Upper lobe of right lung (tissue), 1 donor: ENCODE data around the gene CT45A10. TPM values are rescaled to one million over a fixed set of nuclear protein-coding genes. Genes with fewer than 3 reads are reported as not detected.
"Not testable (repeated sequence)": the region's sequence is repeated elsewhere in the genome, so short reads cannot be mapped to it uniquely, and the experiment has no call there.

Source experiments
- ATAC-seq: fragments of 200-7000 bp; cut with Tn5 transposase; one replicate; pipeline ENCODE4 v1.9.1; 2020; ENCODE audit warnings: mild to moderate bottlenecking, moderate library complexity
- DNase-seq: peaks from one replicate; pipeline ENCODE4 v3.0.0-alpha.2; 2020
- H3K27ac ChIP-seq: fragments of 200-600 bp; one replicate; pipeline ENCODE4 v1.8.0; 2022
- H3K27me3 ChIP-seq: fragments of 200-600 bp; one replicate; pipeline ENCODE4 v1.8.0; 2022; ENCODE audit warnings: mild to moderate bottlenecking
- H3K36me3 ChIP-seq: fragments of 200-600 bp; one replicate; pipeline ENCODE4 v1.8.0; 2022
- H3K4me1 ChIP-seq: fragments of 200-600 bp; one replicate; pipeline ENCODE4 v1.8.0; 2022
- H3K4me3 ChIP-seq: fragments of 200-600 bp; one replicate; pipeline ENCODE4 v1.8.0; 2022; ENCODE audit warnings: mild to moderate bottlenecking
- H3K9me3 ChIP-seq: fragments of 200-600 bp; one replicate; pipeline ENCODE4 v1.8.0; 2022
- CTCF ChIP-seq: fragments of 200-600 bp; IDR thresholded peaks from one replicate; pipeline ENCODE4 v1.8.0; 2022; ENCODE audit warnings: antibody characterized with exemption
- intact Hi-C: fragments of 100-400 bp; cut with DNase I; formaldehyde crosslinking; loops from one replicate; pipeline ENCODE4 v1.11.0; 2022
- total RNA-seq: library from RNA; stranded (reverse); fragmentation: NEBNext Ultra II Directional; extraction: Animal tissue kit (Norgen Biotek cat#: 25700); gene quantifications from one replicate; pipeline ENCODE4 v1.2.1, GENCODE V29; 2021
- donor health status: DM: no; HTN: yes; CAD: no; lungs with severe emphysema.

CT45A10 gene
- total RNA-seq, 1 donor from 2014 or later, result not detected

GRCh38 chrX:135910251-135910650 is 17.0 kb upstream of the CT45A10 start:
- no peaks in the 10 kb centered on the region for H3K4me1 ChIP-seq
- TF ChIP-seq CTCF, result no peak
- H3K27ac ChIP-seq, result no peak overlapping the region
- DNase-seq, result no peak
- no peaks in the 10 kb centered on the region for H3K9me3 ChIP-seq
- ATAC-seq, result no peak
- H3K36me3 ChIP-seq, result no peaks in the 10 kb centered on the region
- no peaks in the 10 kb centered on the region for H3K27me3 ChIP-seq
- H3K4me3 ChIP-seq, result no peak overlapping the region
- intact Hi-C loops, result no loop called here

- no peak for ATAC-seq
- no peaks in the 10 kb centered on the region for H3K36me3 ChIP-seq
- no peaks in the 10 kb centered on the region for H3K4me1 ChIP-seq
- no peak for TF ChIP-seq CTCF
- H3K27me3 ChIP-seq, result no peaks in the 10 kb centered on the region
- no peak overlapping the region for H3K27ac ChIP-seq
- no peaks in the 10 kb centered on the region for H3K9me3 ChIP-seq
- H3K4me3 ChIP-seq, result no peak overlapping the region
- intact Hi-C loops, result no loop called here
- DNase-seq, result no peak
Observed at GRCh38 chrX:135892781-135893180, 463 bp downstream of the CT45A10 start.

GRCh38 chrX:135890087-135890585 is 3.1 kb downstream of the CT45A10 start:
- Histone ChIP-seq H3K36me3 (no peaks in the 10 kb centered on the region), H3K27ac (no peak overlapping the region), H3K9me3 (no peaks in the 10 kb centered on the region), H3K4me3 (no peak overlapping the region), H3K27me3 (no peaks in the 10 kb centered on the region), H3K4me1 (no peaks in the 10 kb centered on the region)
- intact Hi-C loops, result no loop called here
- DNase-seq (peak; percentile 16), ATAC-seq (no peak)
- TF ChIP-seq CTCF, result no peak

GRCh38 chrX:135888976-135889375 is 4.3 kb downstream of the CT45A10 start:
- not testable (repeated sequence) for ATAC-seq

GRCh38 chrX:135888230-135888629 is 5.0 kb downstream of the CT45A10 start:
- H3K36me3 ChIP-seq, H3K9me3 ChIP-seq, H3K27me3 ChIP-seq, H3K27ac ChIP-seq, ATAC-seq, H3K4me3 ChIP-seq, intact Hi-C loops, H3K4me1 ChIP-seq, DNase-seq: not testable (repeated sequence)

More at GRCh38 chrX:135888976-135889375, 4.3 kb downstream of the CT45A10 start:
- DNase-seq, H3K4me3 ChIP-seq, H3K27me3 ChIP-seq, H3K27ac ChIP-seq, H3K36me3 ChIP-seq, H3K4me1 ChIP-seq, H3K9me3 ChIP-seq, intact Hi-C loops: not testable (repeated sequence)

GRCh38 chrX:135882741-135883140 is 10.5 kb downstream of the CT45A10 start:
- H3K36me3 ChIP-seq, H3K9me3 ChIP-seq, H3K27ac ChIP-seq, H3K4me3 ChIP-seq, DNase-seq, intact Hi-C loops, ATAC-seq, H3K4me1 ChIP-seq, H3K27me3 ChIP-seq: not testable (repeated sequence)

- H3K36me3 ChIP-seq, H3K27me3 ChIP-seq, H3K4me1 ChIP-seq, DNase-seq, H3K27ac ChIP-seq, intact Hi-C loops, H3K4me3 ChIP-seq, H3K9me3 ChIP-seq, ATAC-seq: not testable (repeated sequence)
Observed at GRCh38 chrX:135871712-135872111, 21.5 kb downstream of the CT45A10 start, which contains the start of gene CT45A9. Gene CT45A9 (minus strand): TSS chrX:135871812. CDS start chrX:135868061, 3,751 bp downstream.

GRCh38 chrX:135854438-135854837 is 38.8 kb downstream of the CT45A10 start, which contains the start of gene CT45A8:
Gene CT45A8 (minus strand): TSS chrX:135854538. CDS start chrX:135850783, 3,755 bp downstream.
- H3K36me3 ChIP-seq, intact Hi-C loops, H3K4me3 ChIP-seq, H3K9me3 ChIP-seq, ATAC-seq, H3K27ac ChIP-seq, H3K4me1 ChIP-seq, H3K27me3 ChIP-seq, DNase-seq: not testable (repeated sequence)

- H3K4me1 ChIP-seq, H3K27me3 ChIP-seq, H3K9me3 ChIP-seq, DNase-seq, H3K27ac ChIP-seq, intact Hi-C loops, H3K4me3 ChIP-seq, ATAC-seq, H3K36me3 ChIP-seq: not testable (repeated sequence)
Observed at GRCh38 chrX:135837180-135837579, 56.1 kb downstream of the CT45A10 start, which contains the start of gene CT45A7. Gene CT45A7 (minus strand): TSS chrX:135837280. CDS start chrX:135833533, 3,747 bp downstream.
